Measurements from ENCODE around the gene PCBP4.
"Not testable (repeated sequence)": the region's sequence is repeated elsewhere in the genome, so short reads cannot be mapped to it uniquely, and the experiment has no call there.

Gene PCBP4

GRCh38 chr3:51994530-51994929 lies 27.3 kb upstream of the PCBP4 start:
- DNase-seq (ENCODE audit: low read depth in 2 of 2, low spot score in 1 of 2): no peak

- DNase-seq (ENCODE audit: low read depth in 2 of 2, low spot score in 1 of 2): not testable (repeated sequence)
Measured at GRCh38 chr3:51993657-51994056, 26.4 kb upstream of the PCBP4 start.

DNA sequence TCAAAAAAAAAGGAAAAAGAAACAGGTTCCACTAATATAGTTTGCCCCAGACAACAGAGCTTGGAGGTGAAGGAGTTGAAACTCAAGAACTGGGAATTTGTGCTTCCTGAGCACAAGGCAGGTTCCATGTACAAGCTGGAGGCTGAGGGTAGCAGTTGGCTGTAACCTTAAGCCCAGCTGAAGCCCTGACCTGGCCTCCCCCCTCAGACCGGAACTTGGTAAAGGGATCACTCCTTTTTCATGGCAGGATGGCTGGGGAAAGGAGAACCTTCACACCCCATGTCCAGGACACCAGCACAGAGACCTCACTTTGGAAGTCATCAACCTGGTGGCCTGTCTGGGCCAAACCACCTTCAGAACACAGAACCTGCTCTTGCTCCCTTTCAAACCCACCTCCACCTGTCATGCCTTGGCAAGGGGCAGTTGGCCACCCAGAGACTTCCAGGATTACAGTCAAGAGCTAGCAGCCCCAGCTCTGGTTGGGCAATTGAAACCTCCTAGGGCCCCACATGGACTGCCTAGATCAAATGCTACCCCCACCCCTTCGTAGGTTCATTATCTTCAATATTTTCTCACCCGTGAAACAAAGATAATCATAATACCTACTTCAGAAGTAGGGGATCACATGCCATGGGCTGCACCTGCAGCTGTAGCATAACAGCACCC lies 24.9 kb upstream of the PCBP4 start:
- no peak for DNase-seq (ENCODE audit: low read depth in 2 of 2, low spot score in 1 of 2)

- DNase-seq (ENCODE audit: low read depth in 2 of 2, low spot score in 1 of 2): not testable (repeated sequence)
Measured at GRCh38 chr3:51990501-51990971, 23.3 kb upstream of the PCBP4 start.

DNA sequence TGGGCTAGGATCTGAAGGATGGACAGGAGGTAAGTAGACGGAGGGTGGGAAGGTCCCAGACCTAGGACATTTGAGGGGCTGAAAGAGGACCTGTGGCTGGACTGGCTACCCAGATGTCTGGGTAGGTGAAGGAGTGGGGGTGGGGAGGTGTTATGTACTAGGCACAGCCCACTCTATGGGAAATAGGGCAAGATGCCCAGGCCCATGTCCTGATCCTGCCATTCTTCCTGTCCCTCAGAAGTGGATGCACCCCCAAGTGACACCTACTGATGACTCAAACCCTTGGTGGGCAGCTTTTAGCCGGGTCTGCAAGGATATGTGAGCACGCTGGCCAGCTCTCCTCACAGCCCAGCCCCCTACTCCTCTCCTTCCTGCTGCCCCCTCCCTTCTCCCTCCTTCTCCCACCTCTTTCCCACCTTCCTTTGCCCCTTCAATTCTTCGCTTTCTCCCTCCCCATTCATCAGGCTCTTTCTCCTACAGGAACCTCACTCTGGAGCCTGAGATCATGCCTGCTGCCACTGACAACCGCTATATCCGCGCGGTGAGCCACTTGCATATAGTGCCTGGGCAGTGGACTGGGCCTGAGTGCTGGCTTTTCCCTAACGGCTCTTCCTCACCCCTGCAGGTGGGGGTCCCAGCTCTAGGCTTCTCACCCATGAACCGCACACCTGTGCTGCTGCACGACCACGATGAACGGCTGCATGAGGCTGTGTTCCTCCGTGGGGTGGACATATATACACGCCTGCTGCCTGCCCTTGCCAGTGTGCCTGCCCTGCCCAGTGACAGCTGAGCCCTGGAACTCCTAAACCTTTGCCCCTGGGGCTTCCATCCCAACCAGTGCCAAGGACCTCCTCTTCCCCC lies 21.3 kb upstream of the PCBP4 start:
- DNase-seq (ENCODE audit: low read depth in 2 of 2, low spot score in 1 of 2): no peak

DNA sequence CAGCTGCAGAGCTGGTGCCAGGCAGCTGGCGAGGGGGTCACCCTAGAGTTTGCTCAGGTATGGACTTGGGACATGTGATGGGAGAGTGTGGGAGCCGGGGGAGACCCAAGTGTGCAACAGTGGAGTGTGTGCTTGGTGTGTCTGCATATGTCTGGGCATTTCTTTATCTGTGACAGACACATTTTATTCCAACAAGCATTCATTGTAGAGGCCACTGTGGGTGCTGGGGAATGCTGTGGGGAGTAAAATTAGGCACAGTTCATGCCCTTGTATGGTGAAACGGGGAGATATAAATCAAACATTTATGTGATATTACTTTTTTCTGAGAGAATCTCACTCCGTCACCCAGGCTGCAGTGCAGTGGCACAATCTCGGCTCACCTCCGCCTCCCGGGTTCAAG lies 20.3 kb upstream of the PCBP4 start:
- no peak for DNase-seq (ENCODE audit: low read depth in 2 of 2, low spot score in 1 of 2)

DNA sequence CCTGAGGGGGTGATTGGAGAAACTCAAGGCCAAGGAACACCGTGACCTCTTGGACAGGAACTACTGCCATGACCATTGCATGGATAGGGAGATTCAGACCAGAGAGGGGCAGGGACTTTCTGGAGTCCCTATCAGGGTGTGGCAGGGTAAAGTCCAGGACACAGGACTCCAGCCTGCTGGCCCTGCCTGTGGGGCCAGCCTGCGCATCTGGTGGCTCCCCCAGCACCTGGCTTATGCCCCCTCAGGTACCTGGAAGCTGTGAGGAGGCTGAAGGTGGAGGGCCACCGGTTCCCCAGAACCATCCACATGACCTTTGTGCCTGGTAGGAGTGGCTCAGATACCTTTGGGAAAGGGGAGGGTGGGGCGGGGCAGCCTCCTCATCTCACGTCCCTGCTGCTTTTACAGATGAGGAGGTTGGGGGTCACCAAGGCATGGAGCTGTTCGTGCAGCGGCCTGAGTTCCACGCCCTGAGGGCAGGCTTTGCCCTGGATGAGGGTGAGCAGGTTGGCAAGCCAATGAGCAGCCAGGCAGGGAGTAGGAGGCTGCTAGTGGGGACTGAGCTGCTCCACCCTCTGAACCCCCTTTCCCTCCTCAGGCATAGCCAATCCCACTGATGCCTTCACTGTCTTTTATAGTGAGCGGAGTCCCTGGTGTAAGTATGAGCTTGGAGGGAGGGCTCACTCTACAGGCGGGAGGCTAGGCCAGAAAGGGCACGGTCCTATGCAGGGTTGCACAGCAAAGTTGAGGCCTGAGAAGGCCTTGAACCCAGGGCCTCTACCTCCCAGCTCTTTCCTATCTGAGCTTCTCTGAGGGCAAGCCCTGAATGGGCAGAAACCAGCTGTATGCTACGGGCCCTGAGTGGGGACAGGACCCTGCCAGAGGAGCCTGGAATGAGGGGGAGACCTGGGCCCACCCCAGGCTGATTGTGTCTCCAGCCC lies 19.0 kb upstream of the PCBP4 start:
- no peak for DNase-seq (ENCODE audit: low read depth in 2 of 2, low spot score in 1 of 2)

DNA sequence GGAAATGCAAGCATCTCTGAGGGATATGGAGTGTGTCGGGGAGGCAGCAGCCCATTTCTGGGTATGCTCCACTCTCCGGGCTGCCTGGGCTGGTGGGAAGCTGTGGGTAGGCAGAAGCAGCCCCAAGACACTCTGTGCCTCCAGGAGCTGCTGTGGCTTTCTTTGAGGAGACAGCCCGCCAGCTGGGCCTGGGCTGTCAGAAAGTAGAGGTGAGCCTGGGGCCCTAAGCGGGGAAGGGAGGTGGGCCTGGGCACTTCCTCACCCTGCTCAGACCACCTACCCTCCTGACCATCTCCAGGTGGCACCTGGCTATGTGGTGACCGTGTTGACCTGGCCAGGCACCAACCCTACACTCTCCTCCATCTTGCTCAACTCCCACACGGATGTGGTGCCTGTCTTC lies 17.8 kb upstream of the PCBP4 start:
- DNase-seq (ENCODE audit: low read depth in 2 of 2, low spot score in 1 of 2): no peak

GRCh38 chr3:51984269-51984647 lies 17.0 kb upstream of the PCBP4 start:
- no peak for DNase-seq (ENCODE audit: low read depth in 2 of 2, low spot score in 1 of 2)

GRCh38 chr3:51983578-51984268 lies 16.5 kb upstream of the PCBP4 start:
- DNase-seq (ENCODE audit: low read depth in 2 of 2, low spot score in 1 of 2): no peak

DNA sequence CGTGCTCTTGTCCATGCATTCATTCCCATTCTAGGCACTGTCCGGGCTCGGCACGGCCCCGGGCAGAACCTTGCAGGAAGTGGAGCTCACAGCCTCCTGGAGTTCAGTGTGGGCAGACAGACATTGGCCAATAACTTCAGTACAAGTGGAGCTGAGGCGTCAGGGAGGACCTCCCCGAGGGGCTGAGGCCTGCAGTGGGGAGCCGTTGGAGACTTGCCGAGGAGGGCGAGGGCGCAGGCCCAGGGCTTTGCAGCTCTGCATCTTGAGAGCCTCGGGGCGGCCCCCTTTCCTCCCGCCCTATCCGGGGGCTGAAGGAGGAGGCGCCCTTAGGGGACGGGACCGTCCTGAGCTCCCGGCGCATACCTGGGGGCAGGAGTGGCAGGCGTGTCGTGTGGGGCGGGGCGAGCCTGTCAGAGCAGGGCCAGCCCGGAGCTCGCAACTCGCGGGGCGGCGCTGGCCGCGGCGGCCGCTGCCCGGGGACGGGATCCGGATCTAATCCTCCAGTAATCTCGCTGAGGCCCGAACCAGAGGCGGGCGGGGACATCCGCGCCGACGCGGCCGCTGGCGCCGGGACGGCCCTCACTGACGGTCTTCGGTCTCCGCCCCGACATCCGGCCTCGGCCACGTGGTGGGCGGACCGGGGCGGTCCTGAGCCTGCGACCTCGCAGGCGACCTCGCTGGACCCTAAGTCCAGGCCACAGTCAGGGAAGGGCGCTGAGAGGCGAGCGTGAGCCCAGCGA lies 15.8 kb upstream of the PCBP4 start, which contains the start of gene ACY1:
TSS of gene ACY1 (plus strand) at position 698 of the 740 bp plus-strand sequence. CDS start 530 bp downstream, outside the sequence.
- peak; percentile 28 to 50 for DNase-seq (ENCODE audit: low read depth in 2 of 2, low spot score in 1 of 2)

DNA sequence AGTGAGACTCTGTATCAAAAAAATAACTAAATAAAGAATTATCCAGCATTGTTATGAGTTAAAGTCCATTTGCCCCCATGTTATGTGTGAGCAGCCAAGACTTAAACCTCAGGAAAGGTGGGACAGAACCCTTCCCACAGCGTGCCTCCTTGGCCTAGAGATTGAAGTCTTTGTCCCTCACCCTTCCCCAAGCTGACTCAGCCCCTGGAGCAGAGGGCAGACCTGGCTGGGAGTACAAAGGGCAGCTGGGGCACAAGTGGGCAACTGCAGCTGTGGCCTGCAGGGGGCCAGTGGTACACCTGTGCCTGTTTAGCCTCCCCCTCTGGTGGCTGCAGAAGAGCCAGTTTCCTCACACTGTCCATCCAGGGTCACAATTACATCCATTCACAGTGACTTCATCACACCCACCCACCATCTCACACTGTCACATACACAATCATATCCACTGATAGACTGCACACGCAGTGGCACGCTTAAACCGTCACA lies 15.1 kb upstream of the PCBP4 start:
- no peak for DNase-seq (ENCODE audit: low read depth in 2 of 2, low spot score in 1 of 2)

DNA sequence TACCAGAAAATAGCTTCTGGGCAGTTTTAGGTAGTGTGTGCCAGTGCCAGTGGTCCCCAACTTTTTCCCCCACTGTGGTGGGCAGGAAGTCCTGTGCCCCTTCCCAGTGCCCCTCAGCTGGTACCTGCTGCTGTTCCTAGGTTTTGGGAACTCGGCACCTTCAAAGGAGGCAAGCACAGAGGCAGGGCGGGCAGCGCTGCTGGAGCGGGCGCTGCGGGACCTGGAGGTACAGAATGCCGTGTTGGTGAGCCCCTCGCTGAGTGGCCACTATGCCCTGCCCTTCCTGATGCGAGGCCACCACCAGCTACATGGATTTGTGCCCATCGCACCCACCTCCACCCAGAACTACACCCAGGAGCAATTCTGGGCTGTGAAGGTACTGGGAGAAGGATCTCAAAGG lies 13.0 kb upstream of the PCBP4 start:
- no peak for DNase-seq (ENCODE audit: low read depth in 2 of 2, low spot score in 1 of 2)

GRCh38 chr3:51978143-51978502 lies 10.9 kb upstream of the PCBP4 start:
- DNase-seq (ENCODE audit: low read depth in 2 of 2, low spot score in 1 of 2): no peak

DNA sequence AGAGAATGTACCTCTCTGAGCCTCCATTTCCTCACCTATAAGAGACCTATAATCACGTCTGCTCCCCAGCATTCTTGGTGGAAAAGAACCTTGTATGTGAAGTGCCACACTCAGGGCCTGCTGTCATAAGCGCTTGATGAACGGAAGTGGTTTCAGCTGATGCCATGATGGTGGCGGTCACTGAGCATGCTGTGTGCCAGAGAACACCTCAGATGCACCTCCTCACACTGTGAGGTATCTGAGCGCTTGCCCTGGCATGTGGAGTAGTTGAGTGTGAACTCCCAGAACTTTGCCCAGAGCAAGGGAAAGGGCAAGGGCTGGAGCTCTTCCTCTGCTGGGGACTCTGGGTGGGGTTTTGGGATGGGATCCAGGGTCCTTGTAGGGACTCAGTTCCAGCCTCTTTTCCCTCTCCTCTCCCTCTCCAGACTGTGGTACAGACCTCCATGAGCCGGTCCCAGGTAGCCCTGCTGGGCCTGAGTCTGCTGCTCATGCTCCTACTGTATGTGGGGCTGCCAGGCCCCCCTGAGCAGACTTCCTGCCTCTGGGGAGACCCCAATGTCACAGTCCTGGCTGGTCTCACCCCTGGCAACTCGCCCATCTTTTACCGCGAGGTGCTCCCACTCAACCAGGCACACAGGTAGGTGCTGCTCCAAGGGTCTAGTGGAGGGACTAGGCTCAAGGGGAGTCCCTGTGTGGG lies 10.3 kb upstream of the PCBP4 start:
- no peak for DNase-seq (ENCODE audit: low read depth in 2 of 2, low spot score in 1 of 2)

DNA sequence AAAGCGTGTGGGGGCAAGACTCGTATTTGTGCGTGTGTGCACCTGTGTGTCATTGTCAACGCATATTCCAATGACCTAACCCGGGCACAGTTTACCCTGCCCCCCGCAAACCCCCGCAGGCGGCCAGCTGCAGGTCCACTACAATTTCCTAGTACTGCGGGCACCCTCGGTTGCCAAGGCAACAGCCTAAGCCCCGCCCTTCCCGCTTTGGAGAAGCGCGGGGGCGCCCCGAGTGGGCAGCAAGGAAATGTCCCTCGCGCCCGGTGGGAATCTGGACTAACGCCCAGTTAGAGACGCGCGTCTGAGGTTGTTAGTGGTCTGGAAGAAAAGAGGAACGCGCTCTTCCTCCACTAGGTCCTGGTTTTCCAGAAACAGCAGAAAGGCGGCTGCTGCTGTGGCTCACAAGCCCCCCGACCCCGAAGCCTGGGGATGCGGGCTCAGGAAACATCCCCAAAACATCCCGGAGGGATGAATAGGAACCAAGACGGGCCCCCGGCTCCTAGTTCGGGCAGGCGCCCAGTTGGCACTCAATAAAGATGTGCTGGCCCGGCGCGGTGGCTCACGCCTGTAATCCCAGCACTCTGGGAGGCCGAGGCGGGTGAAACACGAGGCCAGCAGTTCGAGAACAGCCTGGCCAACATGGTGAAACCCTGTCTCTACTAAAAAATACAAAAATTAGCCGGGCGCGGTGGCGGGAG lies 8.7 kb upstream of the PCBP4 start:
- no peak for DNase-seq (ENCODE audit: low read depth in 2 of 2, low spot score in 1 of 2)

DNA sequence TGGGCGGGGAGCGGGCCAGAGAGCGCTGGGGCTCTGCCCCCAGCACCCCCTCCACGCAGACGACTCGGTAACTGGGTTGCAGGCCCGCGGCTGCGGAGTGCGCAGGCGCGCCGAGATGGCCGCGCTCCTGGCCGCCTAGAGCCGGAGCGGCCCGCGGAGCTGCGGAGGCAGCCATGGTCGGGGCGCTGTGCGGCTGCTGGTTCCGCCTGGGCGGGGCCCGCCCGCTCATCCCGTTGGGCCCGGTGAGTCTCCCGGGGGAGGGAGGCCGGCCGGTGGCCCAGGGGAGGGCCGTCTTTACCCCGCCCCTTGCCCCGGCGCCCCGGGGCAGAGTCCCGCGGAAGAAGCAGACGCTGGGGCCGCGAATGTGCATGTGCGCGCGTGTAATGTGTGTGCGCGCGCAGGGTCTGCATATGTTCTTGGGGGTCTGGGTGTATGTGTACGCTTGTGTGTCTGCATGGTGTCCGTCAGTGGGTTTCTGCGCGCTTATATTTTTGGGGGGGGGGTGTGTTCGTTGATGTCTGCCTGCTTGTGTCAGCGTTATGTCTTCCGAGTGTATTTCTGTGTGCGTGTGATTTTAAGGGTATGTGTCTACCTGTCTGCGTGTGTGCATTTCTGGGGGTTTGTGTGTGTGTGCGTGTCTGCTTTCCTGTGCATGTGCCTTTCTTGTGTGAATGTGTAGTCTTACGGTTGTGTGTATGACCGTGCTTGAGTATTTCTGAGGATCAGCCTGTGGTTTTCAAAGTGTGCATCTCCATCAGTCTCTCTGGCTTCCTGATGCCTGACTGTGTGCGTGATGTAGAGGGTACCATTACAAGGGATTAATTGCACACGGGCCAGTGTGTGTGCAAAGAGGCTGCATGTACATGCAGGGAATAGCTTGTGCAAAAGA lies 8.0 kb upstream of the PCBP4 start, which contains the start of gene ABHD14A:
TSS of gene ABHD14A (plus strand) at position 102 of the 889 bp plus-strand sequence. CDS start at position 174, 72 bp downstream.
- DNase-seq (ENCODE audit: low read depth in 2 of 2, low spot score in 1 of 2): peak in 1 of 2 donors; percentile 45

Data from stimulated activated CD8-positive, alpha-beta memory T cell treated with anti-CD3 and anti-CD28 coated beads, Interleukin-4, amount 100 ng/mL, for 4 hours (primary cell).